ENCODE data around the gene DENND1A.

- TF ChIP-seq OVOL2 (CRISPR knock-in tag; IDR thresholded peaks at IDR 0.05; ENCODE audit: borderline replicate concordance): no peak
- TF ChIP-seq, protein P1, sequence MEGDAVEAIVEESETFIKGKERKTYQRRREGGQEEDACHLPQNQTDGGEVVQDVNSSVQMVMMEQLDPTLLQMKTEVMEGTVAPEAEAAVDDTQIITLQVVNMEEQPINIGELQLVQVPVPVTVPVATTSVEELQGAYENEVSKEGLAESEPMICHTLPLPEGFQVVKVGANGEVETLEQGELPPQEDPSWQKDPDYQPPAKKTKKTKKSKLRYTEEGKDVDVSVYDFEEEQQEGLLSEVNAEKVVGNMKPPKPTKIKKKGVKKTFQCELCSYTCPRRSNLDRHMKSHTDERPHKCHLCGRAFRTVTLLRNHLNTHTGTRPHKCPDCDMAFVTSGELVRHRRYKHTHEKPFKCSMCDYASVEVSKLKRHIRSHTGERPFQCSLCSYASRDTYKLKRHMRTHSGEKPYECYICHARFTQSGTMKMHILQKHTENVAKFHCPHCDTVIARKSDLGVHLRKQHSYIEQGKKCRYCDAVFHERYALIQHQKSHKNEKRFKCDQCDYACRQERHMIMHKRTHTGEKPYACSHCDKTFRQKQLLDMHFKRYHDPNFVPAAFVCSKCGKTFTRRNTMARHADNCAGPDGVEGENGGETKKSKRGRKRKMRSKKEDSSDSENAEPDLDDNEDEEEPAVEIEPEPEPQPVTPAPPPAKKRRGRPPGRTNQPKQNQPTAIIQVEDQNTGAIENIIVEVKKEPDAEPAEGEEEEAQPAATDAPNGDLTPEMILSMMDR (IDR thresholded peaks at IDR 0.05): no peak
- TF ChIP-seq CREB1 (CRISPR knock-in tag; IDR thresholded peaks at IDR 0.05): no peak
- TF ChIP-seq, protein P2, sequence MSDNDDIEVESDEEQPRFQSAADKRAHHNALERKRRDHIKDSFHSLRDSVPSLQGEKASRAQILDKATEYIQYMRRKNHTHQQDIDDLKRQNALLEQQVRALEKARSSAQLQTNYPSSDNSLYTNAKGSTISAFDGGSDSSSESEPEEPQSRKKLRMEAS (CRISPR knock-in tag; IDR thresholded peaks at IDR 0.05): no peak
- no peak for TF ChIP-seq ATF2 (CRISPR knock-in tag; IDR thresholded peaks at IDR 0.05; ENCODE audit: borderline replicate concordance, low read depth)
- no peak for TF ChIP-seq ZNF263 (CRISPR knock-in tag; IDR thresholded peaks at IDR 0.05; ENCODE audit: low read depth)
- no peak for TF ChIP-seq NFYB (CRISPR knock-in tag; conservative IDR thresholded peaks at IDR 0.05; ENCODE audit: low read depth)
- no peak for TF ChIP-seq ZBTB21 (CRISPR knock-in tag; IDR thresholded peaks at IDR 0.05; ENCODE audit: borderline replicate concordance)
- no peak for TF ChIP-seq GTF2I (CRISPR knock-in tag; conservative IDR thresholded peaks at IDR 0.05)
- TF ChIP-seq JUN (CRISPR knock-in tag; IDR thresholded peaks at IDR 0.05): no peak
- TF ChIP-seq NR2C2 (CRISPR knock-in tag; IDR thresholded peaks at IDR 0.05): no peak
Measured at GRCh38 chr9:123682746-123683145, 247.2 kb downstream of the DENND1A start.
